Stomach (tissue), 4 donors: ENCODE results near the gene CD200.

Experiments used
- EP300 ChIP-seq: sonication (generic); formaldehyde crosslinking; IDR thresholded peaks from one replicate; pipeline ENCODE4 v1.6.1; 2017; ENCODE audit warnings: antibody characterized with exemption
- POLR2A ChIP-seq, 4 donors: fragments of 450-650 bp; IDR thresholded peaks; one replicate each; pipeline ENCODE4 v1.6.1; 2016; ENCODE audit warnings: antibody characterized with exemption in 4 of 4, control low read depth in 2 of 4, mild to moderate bottlenecking in 1 of 4, moderate library complexity in 1 of 4
- POLR2AphosphoS5 ChIP-seq, 3 donors: sonication (generic); formaldehyde crosslinking; IDR thresholded peaks; one replicate each; pipeline ENCODE4 v1.6.1; 2016; ENCODE audit warnings: antibody characterized with exemption in 3 of 3
- TF ChIP-seq, protein P1 (sequence below), 7 experiments: fragments of 450-650 bp in 4 of 7; fragments of 200-600 bp in 3 of 7; sonication (generic) in 3 of 7; IDR thresholded peaks; one replicate each; pipeline ENCODE4 v1.5.1; 2016 to 2019; ENCODE audit warnings: antibody characterized with exemption in 7 of 7, control low read depth in 2 of 7, mild to moderate bottlenecking in 1 of 7

DNA sequence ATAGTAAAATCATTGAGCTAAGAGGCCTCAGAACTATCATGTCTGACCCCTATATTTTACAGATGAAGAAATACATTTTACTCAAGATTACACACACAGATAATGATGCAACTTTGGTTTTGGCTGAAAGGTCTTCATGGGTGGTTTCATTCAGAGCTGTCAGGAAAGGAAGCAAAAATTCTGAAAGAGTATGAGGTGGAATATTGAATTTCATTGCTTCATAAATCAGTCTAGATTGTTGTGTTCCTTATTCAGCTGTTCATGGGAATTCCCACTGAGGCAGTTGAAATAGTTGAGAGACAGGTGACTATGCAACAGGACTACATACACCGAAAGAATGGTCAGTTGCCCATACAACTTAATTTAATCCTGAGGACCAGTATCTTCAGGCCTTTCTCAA is 39.4 kb downstream of the CD200 start:
- TF ChIP-seq, protein P1, sequence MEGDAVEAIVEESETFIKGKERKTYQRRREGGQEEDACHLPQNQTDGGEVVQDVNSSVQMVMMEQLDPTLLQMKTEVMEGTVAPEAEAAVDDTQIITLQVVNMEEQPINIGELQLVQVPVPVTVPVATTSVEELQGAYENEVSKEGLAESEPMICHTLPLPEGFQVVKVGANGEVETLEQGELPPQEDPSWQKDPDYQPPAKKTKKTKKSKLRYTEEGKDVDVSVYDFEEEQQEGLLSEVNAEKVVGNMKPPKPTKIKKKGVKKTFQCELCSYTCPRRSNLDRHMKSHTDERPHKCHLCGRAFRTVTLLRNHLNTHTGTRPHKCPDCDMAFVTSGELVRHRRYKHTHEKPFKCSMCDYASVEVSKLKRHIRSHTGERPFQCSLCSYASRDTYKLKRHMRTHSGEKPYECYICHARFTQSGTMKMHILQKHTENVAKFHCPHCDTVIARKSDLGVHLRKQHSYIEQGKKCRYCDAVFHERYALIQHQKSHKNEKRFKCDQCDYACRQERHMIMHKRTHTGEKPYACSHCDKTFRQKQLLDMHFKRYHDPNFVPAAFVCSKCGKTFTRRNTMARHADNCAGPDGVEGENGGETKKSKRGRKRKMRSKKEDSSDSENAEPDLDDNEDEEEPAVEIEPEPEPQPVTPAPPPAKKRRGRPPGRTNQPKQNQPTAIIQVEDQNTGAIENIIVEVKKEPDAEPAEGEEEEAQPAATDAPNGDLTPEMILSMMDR (IDR thresholded peaks at IDR 0.05): no peak
- TF ChIP-seq POLR2A (IDR thresholded peaks at IDR 0.05): no peak
- no peak for TF ChIP-seq POLR2AphosphoS5 (IDR thresholded peaks at IDR 0.05)
- TF ChIP-seq EP300: no peak
